ENCODE data around the gene WDR59.

DNA sequence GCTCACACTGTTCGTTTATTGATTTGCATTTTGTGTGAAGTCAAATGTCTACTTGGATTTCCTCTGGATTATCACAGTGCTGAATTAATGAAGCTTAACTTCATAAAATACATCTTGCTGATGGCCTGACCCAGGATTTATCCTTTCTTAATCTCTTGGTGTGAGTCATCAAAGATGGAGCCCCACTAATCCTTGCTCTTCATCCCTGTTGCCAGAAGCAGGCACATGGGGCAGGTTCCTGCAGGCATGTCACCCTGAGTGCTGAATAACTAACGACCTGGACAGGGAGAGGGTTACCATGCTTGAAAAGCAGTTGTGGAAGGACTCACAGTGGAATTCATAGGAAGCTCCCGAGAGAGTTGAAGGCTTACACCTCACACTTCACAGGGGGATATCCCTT lies 154.3 kb downstream of the WDR59 start:
- TF ChIP-seq, protein P1, sequence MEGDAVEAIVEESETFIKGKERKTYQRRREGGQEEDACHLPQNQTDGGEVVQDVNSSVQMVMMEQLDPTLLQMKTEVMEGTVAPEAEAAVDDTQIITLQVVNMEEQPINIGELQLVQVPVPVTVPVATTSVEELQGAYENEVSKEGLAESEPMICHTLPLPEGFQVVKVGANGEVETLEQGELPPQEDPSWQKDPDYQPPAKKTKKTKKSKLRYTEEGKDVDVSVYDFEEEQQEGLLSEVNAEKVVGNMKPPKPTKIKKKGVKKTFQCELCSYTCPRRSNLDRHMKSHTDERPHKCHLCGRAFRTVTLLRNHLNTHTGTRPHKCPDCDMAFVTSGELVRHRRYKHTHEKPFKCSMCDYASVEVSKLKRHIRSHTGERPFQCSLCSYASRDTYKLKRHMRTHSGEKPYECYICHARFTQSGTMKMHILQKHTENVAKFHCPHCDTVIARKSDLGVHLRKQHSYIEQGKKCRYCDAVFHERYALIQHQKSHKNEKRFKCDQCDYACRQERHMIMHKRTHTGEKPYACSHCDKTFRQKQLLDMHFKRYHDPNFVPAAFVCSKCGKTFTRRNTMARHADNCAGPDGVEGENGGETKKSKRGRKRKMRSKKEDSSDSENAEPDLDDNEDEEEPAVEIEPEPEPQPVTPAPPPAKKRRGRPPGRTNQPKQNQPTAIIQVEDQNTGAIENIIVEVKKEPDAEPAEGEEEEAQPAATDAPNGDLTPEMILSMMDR (IDR thresholded peaks at IDR 0.05), result no peak
- TF ChIP-seq POLR2A (IDR thresholded peaks at IDR 0.05), result no peak
